Raji (cell line): ENCODE measurements around the gene ATP5PO.

Experiments
- POLR2A ChIP-seq: IDR thresholded peaks from 2 replicates; pipeline ENCODE4 v1.6.1; 2011; ENCODE audit warnings: low read depth, low read length, control low read depth; ENCODE audit not compliant: insufficient read depth

Gene ATP5PO

GRCh38 chr21:33915368-33916199 lies at the start of gene ATP5PO:
Gene ATP5PO, minus strand, starts transcription at chr21:33915804. Its CDS starts 41 bp downstream, at chr21:33915763.
- peak; percentile 95 for TF ChIP-seq POLR2A

- no peak for TF ChIP-seq POLR2A
These were observed 49.2 kb upstream of the ATP5PO start for GRCh38 chr21:33964706-33965325.

GRCh38 chr21:33963848-33964555 lies 48.4 kb upstream of the ATP5PO start:
- TF ChIP-seq POLR2A: no peak

GRCh38 chr21:33962290-33962689 lies 46.7 kb upstream of the ATP5PO start:
- TF ChIP-seq POLR2A: no peak

GRCh38 chr21:33961061-33961460 lies 45.5 kb upstream of the ATP5PO start:
- TF ChIP-seq POLR2A: no peak

- no peak for TF ChIP-seq POLR2A
These were observed 44.1 kb upstream of the ATP5PO start for GRCh38 chr21:33959680-33960079.

- no peak for TF ChIP-seq POLR2A
These were observed 38.8 kb upstream of the ATP5PO start for GRCh38 chr21:33954395-33954794.

GRCh38 chr21:33951276-33952178 lies 35.9 kb upstream of the ATP5PO start:
- no peak for TF ChIP-seq POLR2A

GRCh38 chr21:33950431-33951079 lies 35.0 kb upstream of the ATP5PO start:
- 0 out of 2 replicates have a peak, but pooled peaks have one; percentile 7 for TF ChIP-seq POLR2A

- TF ChIP-seq POLR2A: 0 out of 2 replicates have a peak, but pooled peaks have one; percentile 24
These were observed 34.2 kb upstream of the ATP5PO start for GRCh38 chr21:33949516-33950430.

GRCh38 chr21:33948951-33949444 lies 33.4 kb upstream of the ATP5PO start:
- no peak for TF ChIP-seq POLR2A

GRCh38 chr21:33948096-33948950 lies 32.7 kb upstream of the ATP5PO start:
- TF ChIP-seq POLR2A: peak; percentile 67

- TF ChIP-seq POLR2A: no peak; the same call in 1 of the 2 replicates
These were observed 32.0 kb upstream of the ATP5PO start for GRCh38 chr21:33947451-33948095.
